IPS DF 6.9 (cell line): ENCODE data around the gene AMHR2.

Experiments used
- DNase-seq: peaks from one replicate; pipeline ENCODE4 v3.0.0-alpha.2; 2013; ENCODE audit warnings: low read depth, low spot score
- H3K27ac ChIP-seq: one replicate; pipeline ENCODE4 v1.5.1; 2013; ENCODE audit warnings: low read length, control low read depth
- H3K27me3 ChIP-seq: 2 replicates; pipeline ENCODE4 v1.6.1; 2013; ENCODE audit warnings: mild to moderate bottlenecking, low read length; ENCODE audit not compliant: control insufficient read depth, insufficient read depth
- H3K36me3 ChIP-seq: 2 replicates; pipeline ENCODE4 v1.6.1; 2013; ENCODE audit warnings: low read length; ENCODE audit not compliant: control insufficient read depth, insufficient read depth
- H3K4me1 ChIP-seq: 2 replicates; pipeline ENCODE4 v1.6.1; 2013; ENCODE audit warnings: low read length; ENCODE audit not compliant: control insufficient read depth, insufficient read depth
- H3K4me3 ChIP-seq: 2 replicates; pipeline ENCODE4 v1.5.1; 2013; ENCODE audit warnings: mild to moderate bottlenecking, low read length
- H3K9me3 ChIP-seq: 2 replicates; pipeline ENCODE4 v1.6.1; 2013; ENCODE audit warnings: low read length, inconsistent platforms; ENCODE audit not compliant: control insufficient read depth, insufficient read depth
- WGBS: extraction: QIAGEN DNeasy Blood & Tissue Kit; methylation state at CpG from one replicate; pipeline ENCODE4 v1.1.7; 2013; ENCODE audit warnings: mixed read lengths, missing lambda C conversion rate; ENCODE audit not compliant: insufficient read length, insufficient coverage; 5-methylcytosine and 5-hydroxymethylcytosine counted together

AMHR2 gene

GRCh38 chr12:53466640-53467039 lies 43.0 kb downstream of the AMHR2 start:
- Histone ChIP-seq H3K27ac (no peak overlapping the region), H3K36me3 (peaks cover 61% of the 10 kb centered on the region), H3K4me3 (no peak overlapping the region), H3K27me3 (no peaks in the 10 kb centered on the region), H3K9me3 (no peaks in the 10 kb centered on the region), H3K4me1 (no peaks in the 10 kb centered on the region)
- 100% methylated on average over 1 of the region's 4 CpGs for whole genome bisulfite sequencing
- DNase-seq, result no peak

DNA sequence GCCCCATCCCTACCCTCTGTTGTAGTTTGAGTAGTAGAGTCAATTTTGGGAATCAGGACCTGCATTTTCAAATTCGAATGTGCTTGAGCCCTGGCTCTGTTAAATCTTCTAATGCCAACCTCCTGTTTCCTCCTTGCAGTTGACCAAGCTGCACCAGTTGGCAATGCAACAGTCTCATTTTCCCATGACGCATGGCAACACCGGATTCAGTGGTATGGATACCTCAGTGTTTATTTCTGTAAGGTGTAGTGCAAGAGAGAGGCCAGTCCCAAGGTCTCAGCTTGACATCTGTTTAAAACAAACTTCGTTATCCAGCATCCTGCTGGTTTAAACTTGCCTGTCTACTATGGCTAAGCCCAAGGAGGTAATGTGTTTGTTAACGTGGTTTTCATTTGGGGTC lies 43.4 kb downstream of the AMHR2 start:
- no CpG with 5 or more reads among the region's 5 CpGs for WGBS
- DNase-seq, result no peak
- Histone ChIP-seq H3K27ac (no peak overlapping the region), H3K27me3 (no peaks in the 10 kb centered on the region), H3K4me1 (no peaks in the 10 kb centered on the region), H3K9me3 (no peaks in the 10 kb centered on the region), H3K4me3 (no peak overlapping the region), H3K36me3 (peaks cover 62% of the 10 kb centered on the region)

GRCh38 chr12:53467880-53468279 lies 44.2 kb downstream of the AMHR2 start:
- no CpG with 5 or more reads among the region's 2 CpGs for WGBS
- Histone ChIP-seq H3K4me1 (no peaks in the 10 kb centered on the region), H3K27me3 (no peaks in the 10 kb centered on the region), H3K27ac (no peak overlapping the region), H3K4me3 (no peak overlapping the region), H3K36me3 (peaks cover 57% of the 10 kb centered on the region), H3K9me3 (no peaks in the 10 kb centered on the region)
- DNase-seq, result no peak

DNA sequence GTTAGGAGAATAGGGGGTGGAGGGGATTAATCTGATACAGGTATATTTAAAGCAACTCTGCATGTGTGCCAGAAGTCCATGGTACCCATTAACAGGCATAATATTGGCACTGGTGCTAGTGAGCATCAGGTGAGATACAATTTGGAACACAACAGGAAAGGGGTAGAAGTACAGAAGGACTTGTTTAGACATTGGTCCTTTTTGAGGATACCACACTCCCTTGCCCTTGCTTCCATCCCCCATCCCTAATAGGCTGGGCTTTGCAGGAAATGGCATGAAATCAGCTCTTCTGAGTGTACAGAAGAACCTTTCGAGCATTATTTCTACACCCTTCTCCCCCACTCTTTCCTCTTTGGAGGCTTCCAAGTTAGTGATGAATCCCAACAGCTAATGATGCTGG lies 44.6 kb downstream of the AMHR2 start:
- H3K4me1 ChIP-seq, result no peaks in the 10 kb centered on the region
- no peaks in the 10 kb centered on the region for H3K9me3 ChIP-seq
- no peak for DNase-seq
- H3K4me3 ChIP-seq, result no peak overlapping the region
- H3K27me3 ChIP-seq, result no peaks in the 10 kb centered on the region
- WGBS, result no CpG with 5 or more reads among the region's 1 CpG
- H3K27ac ChIP-seq, result no peak overlapping the region
- H3K36me3 ChIP-seq, result peaks cover 55% of the 10 kb centered on the region

DNA sequence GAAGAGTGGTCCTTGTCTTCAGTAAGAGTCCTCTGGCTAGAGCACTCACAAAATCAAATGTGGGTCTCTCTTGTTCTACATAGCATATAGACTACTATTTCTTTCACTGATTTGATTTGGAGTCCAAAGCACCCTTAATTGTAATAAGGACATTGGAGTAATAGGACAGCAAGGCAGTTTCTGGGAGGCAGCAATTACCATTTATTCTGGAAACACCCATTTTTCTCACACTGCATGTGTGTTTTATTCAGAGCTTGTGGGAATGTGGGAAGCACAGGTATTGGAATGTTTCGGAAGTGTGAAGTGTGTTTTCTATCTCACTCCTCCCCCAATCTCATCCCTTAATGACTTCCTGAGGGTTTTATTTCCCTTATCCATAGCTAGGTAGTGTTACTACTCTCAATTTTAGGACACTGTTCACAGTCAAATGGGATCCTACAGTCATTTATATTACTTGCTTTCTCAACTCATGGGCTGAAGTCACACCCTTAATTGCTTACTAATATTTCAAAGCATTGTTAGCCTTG lies 48.5 kb downstream of the AMHR2 start:
- no CpG with 5 or more reads among the region's 1 CpG for WGBS
- no peak overlapping the region for H3K27ac ChIP-seq
- H3K36me3 ChIP-seq, result peaks cover 43% of the 10 kb centered on the region

DNA sequence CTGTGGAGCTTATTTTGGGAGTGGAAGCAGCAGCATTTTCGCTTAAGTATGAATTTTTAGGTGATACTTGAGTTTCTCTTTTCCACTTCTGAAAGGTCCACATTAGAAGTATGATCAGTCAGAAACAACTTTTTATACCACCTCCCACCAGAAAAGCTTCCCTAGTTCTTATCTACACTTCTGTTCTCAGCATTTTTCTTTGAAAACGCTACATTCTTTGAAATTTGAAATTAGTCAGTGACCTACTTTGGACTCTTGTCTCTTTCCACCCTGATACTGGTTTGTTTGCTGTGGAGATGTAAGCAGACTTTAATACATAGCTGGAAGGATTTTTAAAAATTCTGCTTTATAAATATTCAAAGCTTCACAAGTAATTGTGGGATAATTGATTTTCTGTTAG lies 50.4 kb downstream of the AMHR2 start:
- Histone ChIP-seq H3K4me1 (no peaks in the 10 kb centered on the region), H3K9me3 (no peaks in the 10 kb centered on the region), H3K36me3 (peaks cover 43% of the 10 kb centered on the region), H3K27me3 (no peaks in the 10 kb centered on the region), H3K4me3 (no peak overlapping the region), H3K27ac (no peak overlapping the region)
- WGBS, result no CpG with 5 or more reads among the region's 2 CpGs
- no peak for DNase-seq

More for the DNA sequence above, 48.5 kb downstream of the AMHR2 start:
- DNase-seq, result no peak
- H3K4me1 ChIP-seq, result no peaks in the 10 kb centered on the region
- H3K4me3 ChIP-seq, result no peak overlapping the region
- H3K9me3 ChIP-seq, result no peaks in the 10 kb centered on the region
- no peaks in the 10 kb centered on the region for H3K27me3 ChIP-seq

- Histone ChIP-seq H3K27me3 (no peaks in the 10 kb centered on the region), H3K27ac (no peak overlapping the region), H3K4me3 (no peak overlapping the region), H3K4me1 (no peaks in the 10 kb centered on the region), H3K36me3 (peaks cover 41% of the 10 kb centered on the region), H3K9me3 (no peaks in the 10 kb centered on the region)
- DNase-seq, result no peak
- WGBS, result 100% methylated on average over 2 of the region's 13 CpGs
Measured at GRCh38 chr12:53474819-53475218, 51.2 kb downstream of the AMHR2 start.

GRCh38 chr12:53476769-53477209 lies 53.1 kb downstream of the AMHR2 start:
- H3K36me3 ChIP-seq, result peaks cover 36% of the 10 kb centered on the region; the same call in 1 of the 2 replicates
- H3K27ac ChIP-seq, result no peak overlapping the region
- no peak for DNase-seq
- no peaks in the 10 kb centered on the region for H3K4me1 ChIP-seq
- no peaks in the 10 kb centered on the region for H3K27me3 ChIP-seq
- no peak overlapping the region for H3K4me3 ChIP-seq
- WGBS, result no CpG with 5 or more reads among the region's 2 CpGs
- no peaks in the 10 kb centered on the region for H3K9me3 ChIP-seq

DNA sequence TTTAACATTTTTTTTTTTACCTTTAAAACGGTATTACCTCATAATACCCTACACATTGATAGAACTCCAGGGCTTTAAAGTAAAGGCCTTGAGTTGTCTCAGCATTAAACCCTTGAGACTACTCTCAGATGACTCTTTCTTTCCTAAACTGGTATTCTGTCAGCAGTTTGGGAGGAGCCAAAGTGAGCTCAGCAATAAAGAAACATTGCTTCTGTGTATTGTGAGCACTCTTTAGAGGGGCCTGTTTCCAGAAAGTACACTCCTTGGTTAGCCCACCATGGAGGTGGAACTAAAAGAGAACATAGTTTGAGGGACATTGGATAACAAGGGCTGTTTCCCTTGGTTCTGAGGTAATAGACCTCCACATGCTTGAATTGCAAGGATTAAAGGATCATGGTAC lies 55.2 kb downstream of the AMHR2 start:
- Histone ChIP-seq H3K36me3 (peaks cover 45% of the 10 kb centered on the region; the same call in 1 of the 2 replicates), H3K4me1 (no peaks in the 10 kb centered on the region), H3K27me3 (no peaks in the 10 kb centered on the region), H3K4me3 (no peak overlapping the region), H3K9me3 (no peaks in the 10 kb centered on the region), H3K27ac (no peak overlapping the region)
- 100% methylated on average over 1 of the region's 1 CpG for WGBS
- DNase-seq, result no peak

- no peak overlapping the region for H3K27ac ChIP-seq
- no peak overlapping the region for H3K4me3 ChIP-seq
- H3K27me3 ChIP-seq, result no peaks in the 10 kb centered on the region
- H3K4me1 ChIP-seq, result no peaks in the 10 kb centered on the region
- peaks cover 44% of the 10 kb centered on the region; the same call in 1 of the 2 replicates for H3K36me3 ChIP-seq
- WGBS, result no CpG with 5 or more reads among the region's 5 CpGs
- no peak for DNase-seq
- H3K9me3 ChIP-seq, result no peaks in the 10 kb centered on the region
Measured at GRCh38 chr12:53479331-53479730, 55.7 kb downstream of the AMHR2 start.
